ENCODE data around the gene KRT34. TPM values are rescaled to one million over a fixed set of nuclear protein-coding genes. Genes with fewer than 3 reads are reported as not detected.

KRT34 gene
- total and polyA plus RNA-seq, 9 donors = not detected

GRCh38 chr17:41411072-41411840, 29.1 kb upstream of the KRT34 start:
- intact Hi-C loops (cut with DNase I) = loop anchor here in 2 of 4 donors (10.0 kb wide), 1 partner anchor 114 kb away; the partner anchor contains the start of gene KRT19 (in 2 of the 2)
- Histone ChIP-seq H3K9me3 (no peaks in the 10 kb centered on the region), H3K27me3 (no peaks in the 10 kb centered on the region), H3K4me1 (ENCODE audit: insufficient read depth) (peaks cover 13% of the 10 kb centered on the region), H3K27ac (no peak overlapping the region), H3K4me3 (no peak overlapping the region), H3K36me3 (no peaks in the 10 kb centered on the region)
- 96 to 98% (median 97%) methylated on average over 20 of the region's 20 CpGs for WGBS, 3 donors
- DNase-seq = no peak
- TF ChIP-seq CTCF (IDR thresholded peaks at IDR 0.05) (no peak), EP300 (IDR thresholded peaks at IDR 0.05) (no peak), POLR2A (IDR thresholded peaks at IDR 0.05) (no peak)

GRCh38 chr17:41407226-41407625, 25.1 kb upstream of the KRT34 start:
- intact Hi-C loops (cut with DNase I) = loop anchor here in 1 of 4 donors (10.0 kb wide), 1 partner anchor 248 kb away; no protein-coding TSS in a partner anchor
- no peak overlapping the region for H3K4me3 ChIP-seq
- WGBS, 3 donors = 94 to 96% (median 95%) methylated on average over 10 of the region's 10 CpGs
- no peaks in the 10 kb centered on the region for H3K27me3 ChIP-seq
- H3K36me3 ChIP-seq = no peaks in the 10 kb centered on the region
- no peaks in the 10 kb centered on the region for H3K9me3 ChIP-seq
- no peak for DNase-seq
- no peaks in the 10 kb centered on the region for H3K4me1 ChIP-seq (ENCODE audit: insufficient read depth)
- TF ChIP-seq POLR2A (IDR thresholded peaks at IDR 0.05) (no peak), EP300 (IDR thresholded peaks at IDR 0.05) (no peak), CTCF (IDR thresholded peaks at IDR 0.05) (no peak)
- H3K27ac ChIP-seq = no peak overlapping the region

GRCh38 chr17:41406205-41406604, 24.1 kb upstream of the KRT34 start:
- H3K27ac ChIP-seq = no peak overlapping the region
- H3K9me3 ChIP-seq = no peaks in the 10 kb centered on the region
- 59 to 72% (median 61%) methylated on average over 5 of the region's 5 CpGs for WGBS, 3 donors
- no peak for TF ChIP-seq CTCF (IDR thresholded peaks at IDR 0.05)
- TF ChIP-seq EP300 (IDR thresholded peaks at IDR 0.05) = no peak
- TF ChIP-seq POLR2A (IDR thresholded peaks at IDR 0.05) = no peak
- H3K27me3 ChIP-seq = no peaks in the 10 kb centered on the region
- DNase-seq = no peak
- intact Hi-C loops (cut with DNase I) = loop anchor here in 1 of 4 donors (10.0 kb wide), 1 partner anchor 249 kb away; no protein-coding TSS in a partner anchor
- no peaks in the 10 kb centered on the region for H3K36me3 ChIP-seq
- no peaks in the 10 kb centered on the region for H3K4me1 ChIP-seq (ENCODE audit: insufficient read depth)
- no peak overlapping the region for H3K4me3 ChIP-seq

GRCh38 chr17:41404024-41404671, 22.0 kb upstream of the KRT34 start:
- Histone ChIP-seq H3K4me1 (ENCODE audit: insufficient read depth) (no peaks in the 10 kb centered on the region), H3K9me3 (no peaks in the 10 kb centered on the region), H3K27ac (no peak overlapping the region), H3K4me3 (no peak overlapping the region), H3K27me3 (no peaks in the 10 kb centered on the region), H3K36me3 (no peaks in the 10 kb centered on the region)
- DNase-seq = no peak
- no peak for TF ChIP-seq POLR2A (IDR thresholded peaks at IDR 0.05)
- TF ChIP-seq EP300 (IDR thresholded peaks at IDR 0.05) = no peak
- TF ChIP-seq CTCF (IDR thresholded peaks at IDR 0.05) = no peak
- intact Hi-C loops (cut with DNase I) = loop anchor here in 1 of 4 donors (10.0 kb wide), 1 partner anchor 251 kb away; no protein-coding TSS in a partner anchor
- 63 to 74% (median 64%) methylated on average over 7 of the region's 7 CpGs for WGBS, 3 donors

Measured in ovary (tissue), 9 donors.